Karpas-422 (cell line): ENCODE data around the gene MYOZ3. TPM values are rescaled to one million over a fixed set of nuclear protein-coding genes. Genes with fewer than 3 reads are reported as not detected.

Experiments used
- DNase-seq: peaks from one replicate; pipeline ENCODE4 v3.0.0-alpha.2; 2015
- H2AFZ ChIP-seq: fragments of 200-600 bp; sonication (generic); 2 replicates; pipeline ENCODE4 v1.6.1; 2014; ENCODE audit warnings: antibody characterized with exemption, low read length, mixed read lengths
- H3K27ac ChIP-seq: fragments of 200-600 bp; sonication (generic); 2 replicates; pipeline ENCODE4 v1.5.1; 2014; ENCODE audit warnings: mild to moderate bottlenecking, low read length, moderate library complexity
- H3K27me3 ChIP-seq: fragments of 200-600 bp; sonication (generic); 2 replicates; pipeline ENCODE4 v1.6.1; 2014; ENCODE audit warnings: low read length, mixed read lengths
- H3K36me3 ChIP-seq: fragments of 200-600 bp; sonication (generic); 2 replicates; pipeline ENCODE4 v1.6.1; 2014; ENCODE audit warnings: low read length, mixed read lengths; ENCODE audit not compliant: insufficient read depth
- H3K4me1 ChIP-seq: fragments of 200-600 bp; sonication (generic); 2 replicates; pipeline ENCODE4 v1.6.1; 2014; ENCODE audit warnings: mild to moderate bottlenecking, low read length, mixed read lengths
- H3K4me2 ChIP-seq: fragments of 200-600 bp; sonication (generic); 2 replicates; pipeline ENCODE4 v1.6.1; 2014; ENCODE audit warnings: low read length, low read depth, mild to moderate bottlenecking; ENCODE audit not compliant: poor library complexity, severe bottlenecking
- H3K4me3 ChIP-seq: fragments of 200-600 bp; sonication (generic); 2 replicates; pipeline ENCODE4 v1.5.1; 2014; ENCODE audit warnings: mild to moderate bottlenecking, antibody characterized with exemption, low read length, mixed read lengths
- H3K79me2 ChIP-seq: fragments of 200-600 bp; sonication (generic); 2 replicates; pipeline ENCODE4 v1.6.1; 2014; ENCODE audit warnings: mild to moderate bottlenecking, low read length, mixed read lengths
- H3K9ac ChIP-seq: fragments of 200-600 bp; sonication (generic); 2 replicates; pipeline ENCODE4 v1.6.0; 2014; ENCODE audit warnings: low read length
- H3K9me2 ChIP-seq: fragments of 200-600 bp; sonication (generic), shearing (Covaris generic); replicated peaks from 2 replicates; pipeline ENCODE4 v1.6.0; 2014; ENCODE audit warnings: mild to moderate bottlenecking, low read length, moderate library complexity; ENCODE audit not compliant: insufficient read depth
- H3K9me3 ChIP-seq: fragments of 300-700, 200-600 bp; sonication (generic); 2 replicates; pipeline ENCODE4 v1.6.1; 2014; ENCODE audit warnings: low read length, mixed read lengths
- H4K20me1 ChIP-seq: fragments of 200-600 bp; sonication (generic); 2 replicates; pipeline ENCODE4 v1.6.1; 2014; ENCODE audit warnings: mild to moderate bottlenecking, antibody characterized with exemption, low read length, low read depth; ENCODE audit not compliant: insufficient read depth
- total RNA-seq: library from RNA; depleted of rRNA; stranded (reverse); fragments of >200 nt; shearing (Covaris generic); gene quantifications from 2 replicates; pipeline ENCODE4 v1.2.3, GENCODE V29; 2014; ENCODE audit warnings: low replicate concordance; rRNA removed

Gene MYOZ3
- total RNA-seq: not detected in 2 replicates

- Histone ChIP-seq H3K79me2 (no peaks in the 10 kb centered on the region), H3K9me2 (no peaks in the 10 kb centered on the region), H3K9ac (no peak within 1 kb of the TSS), H3K36me3 (no peaks in the 10 kb centered on the region), H3K27ac (no peak within 1 kb of the TSS), H3K4me1 (peaks cover 10% of the 10 kb centered on the region), H3K9me3 (no peaks in the 10 kb centered on the region), H4K20me1 (no peaks in the 10 kb centered on the region), H3K4me3 (no peak within 1 kb of the TSS), H2AFZ (no peak within 1 kb of the TSS), H3K27me3 (no peaks in the 10 kb centered on the region), H3K4me2 (no peak within 1 kb of the TSS)
- no peak for DNase-seq
These were observed at the start of gene MYOZ3 for GRCh38 chr5:150661086-150661485. TSS of gene MYOZ3 (plus strand) at chr5:150661251. CDS start at chr5:150662942, 1,691 bp downstream.

GRCh38 chr5:150612405-150612804, 48.6 kb upstream of the MYOZ3 start:
- no peak overlapping the region for H3K9ac ChIP-seq
- H3K9me2 ChIP-seq: no peaks in the 10 kb centered on the region
- no peaks in the 10 kb centered on the region for H3K4me1 ChIP-seq
- no peak overlapping the region for H3K4me3 ChIP-seq
- no peaks in the 10 kb centered on the region for H4K20me1 ChIP-seq
- no peaks in the 10 kb centered on the region for H3K9me3 ChIP-seq
- H3K27me3 ChIP-seq: no peaks in the 10 kb centered on the region
- H2AFZ ChIP-seq: no peak overlapping the region
- H3K4me2 ChIP-seq: no peak overlapping the region
- no peaks in the 10 kb centered on the region for H3K36me3 ChIP-seq
- no peaks in the 10 kb centered on the region for H3K79me2 ChIP-seq
- H3K27ac ChIP-seq: no peak overlapping the region
- DNase-seq: no peak

- Histone ChIP-seq H3K9me3 (no peaks in the 10 kb centered on the region), H4K20me1 (no peaks in the 10 kb centered on the region), H2AFZ (no peak overlapping the region), H3K4me1 (no peaks in the 10 kb centered on the region), H3K79me2 (no peaks in the 10 kb centered on the region), H3K27ac (no peak overlapping the region), H3K36me3 (no peaks in the 10 kb centered on the region), H3K4me3 (no peak overlapping the region), H3K9me2 (no peaks in the 10 kb centered on the region), H3K27me3 (no peaks in the 10 kb centered on the region), H3K9ac (no peak overlapping the region), H3K4me2 (no peak overlapping the region)
- DNase-seq: no peak
These were observed 48.0 kb upstream of the MYOZ3 start for GRCh38 chr5:150612905-150613670.

- H3K27ac ChIP-seq: no peak overlapping the region
- H3K36me3 ChIP-seq: no peaks in the 10 kb centered on the region
- H3K9ac ChIP-seq: no peak overlapping the region
- H3K4me1 ChIP-seq: no peaks in the 10 kb centered on the region
- no peaks in the 10 kb centered on the region for H4K20me1 ChIP-seq
- H3K4me2 ChIP-seq: no peak overlapping the region
- H2AFZ ChIP-seq: no peak overlapping the region
- H3K9me2 ChIP-seq: no peaks in the 10 kb centered on the region
- H3K27me3 ChIP-seq: no peaks in the 10 kb centered on the region
- H3K4me3 ChIP-seq: no peak overlapping the region
- H3K9me3 ChIP-seq: no peaks in the 10 kb centered on the region
- H3K79me2 ChIP-seq: no peaks in the 10 kb centered on the region
- DNase-seq: no peak
These were observed 46.9 kb upstream of the MYOZ3 start for GRCh38 chr5:150613991-150614660.

GRCh38 chr5:150614661-150615060, 46.4 kb upstream of the MYOZ3 start:
- no peaks in the 10 kb centered on the region for H3K36me3 ChIP-seq
- H3K4me3 ChIP-seq: no peak overlapping the region
- no peak overlapping the region for H3K9ac ChIP-seq
- no peaks in the 10 kb centered on the region for H3K9me3 ChIP-seq
- H3K9me2 ChIP-seq: no peaks in the 10 kb centered on the region
- no peaks in the 10 kb centered on the region for H4K20me1 ChIP-seq
- no peaks in the 10 kb centered on the region for H3K27me3 ChIP-seq
- H3K27ac ChIP-seq: no peak overlapping the region
- no peaks in the 10 kb centered on the region for H3K79me2 ChIP-seq
- DNase-seq: no peak
- no peak overlapping the region for H3K4me2 ChIP-seq
- no peak overlapping the region for H2AFZ ChIP-seq
- H3K4me1 ChIP-seq: no peaks in the 10 kb centered on the region

- Histone ChIP-seq H3K36me3 (no peaks in the 10 kb centered on the region), H3K79me2 (no peaks in the 10 kb centered on the region), H3K9me3 (no peaks in the 10 kb centered on the region), H2AFZ (no peak overlapping the region), H3K4me3 (no peak overlapping the region), H3K9me2 (no peaks in the 10 kb centered on the region), H3K27me3 (no peaks in the 10 kb centered on the region), H4K20me1 (no peaks in the 10 kb centered on the region), H3K27ac (no peak overlapping the region), H3K4me1 (no peaks in the 10 kb centered on the region), H3K4me2 (no peak overlapping the region), H3K9ac (no peak overlapping the region)
- DNase-seq: no peak
These were observed 45.8 kb upstream of the MYOZ3 start for GRCh38 chr5:150615141-150615699.

- no peaks in the 10 kb centered on the region for H4K20me1 ChIP-seq
- no peak overlapping the region for H3K27ac ChIP-seq
These were observed 45.0 kb upstream of the MYOZ3 start for GRCh38 chr5:150616024-150616470.

GRCh38 chr5:150616506-150616905, 44.5 kb upstream of the MYOZ3 start:
- Histone ChIP-seq H3K27me3 (no peaks in the 10 kb centered on the region), H3K9me3 (no peaks in the 10 kb centered on the region), H2AFZ (no peak overlapping the region), H3K4me3 (no peak overlapping the region), H3K9ac (no peak overlapping the region), H3K4me1 (no peaks in the 10 kb centered on the region), H3K9me2 (no peaks in the 10 kb centered on the region), H3K27ac (no peak overlapping the region), H3K79me2 (no peaks in the 10 kb centered on the region), H3K36me3 (no peaks in the 10 kb centered on the region), H4K20me1 (no peaks in the 10 kb centered on the region), H3K4me2 (no peak overlapping the region)
- no peak for DNase-seq

More at GRCh38 chr5:150616024-150616470, 45.0 kb upstream of the MYOZ3 start:
- Histone ChIP-seq H3K4me1 (no peaks in the 10 kb centered on the region), H3K36me3 (no peaks in the 10 kb centered on the region), H3K9ac (no peak overlapping the region), H3K4me2 (no peak overlapping the region), H3K27me3 (no peaks in the 10 kb centered on the region), H3K9me2 (no peaks in the 10 kb centered on the region), H2AFZ (no peak overlapping the region), H3K9me3 (no peaks in the 10 kb centered on the region), H3K4me3 (no peak overlapping the region), H3K79me2 (no peaks in the 10 kb centered on the region)
- no peak for DNase-seq
